Panc1 (cell line): ENCODE measurements around the gene GPBP1L1. TPM values are rescaled to one million over a fixed set of nuclear protein-coding genes. Genes with fewer than 3 reads are reported as not detected.

Experiments used
- ATAC-seq: fragments of 200-7000 bp; cut with Tn5 transposase; 2 replicates; pipeline ENCODE4 v1.9.1; 2020; ENCODE audit warnings: mild to moderate bottlenecking, moderate library complexity
- BruUV-seq: library from RNA; stranded (reverse); fragments of 400-500 nt; replicated peaks from 2 replicates; lab custom pipeline; 2021; lab: Mats Ljungman, UMichigan
- CTCF ChIA-PET: fragments of 300-600 bp; sonication (Branson Sonifier 250); formaldehyde crosslinking; loops from one replicate; lab custom pipeline; 2022; ENCODE audit warnings: antibody characterized with exemption; lab: Charles Lee
- POLR2A ChIA-PET: fragments of 300-600 bp; sonication (Branson Sonifier 250); formaldehyde crosslinking; loops from one replicate; lab custom pipeline; 2022; ENCODE audit warnings: antibody characterized with exemption; lab: Charles Lee
- DNase-seq: peaks from one replicate; pipeline ENCODE4 v3.0.0-alpha.2; 2010; ENCODE audit warnings: low read depth, low spot score
- H3K27ac ChIP-seq: 2 replicates; pipeline ENCODE4 v1.5.1; 2011; ENCODE audit warnings: mild to moderate bottlenecking, low read length, inconsistent platforms
- H3K27me3 ChIP-seq: fragments of 200-500 bp; sonication (Bioruptor generic); 2 replicates; pipeline ENCODE4 v1.6.0; 2014; ENCODE audit warnings: low read length, inconsistent platforms; ENCODE audit not compliant: control insufficient read depth, insufficient read depth
- H3K36me3 ChIP-seq: fragments of 200-500 bp; sonication (Bioruptor generic); 2 replicates; pipeline ENCODE4 v1.5.1; 2014; ENCODE audit warnings: inconsistent platforms, mild to moderate bottlenecking, low read length, moderate library complexity; ENCODE audit not compliant: control insufficient read depth, insufficient read depth
- H3K4me1 ChIP-seq: 2 replicates; pipeline ENCODE4 v1.5.1; 2011; ENCODE audit warnings: inconsistent platforms, mild to moderate bottlenecking, low read length, moderate library complexity; ENCODE audit not compliant: control insufficient read depth, insufficient read depth
- H3K4me3 ChIP-seq, 2 experiments: 2 replicates each; pipeline ENCODE4 v1.5.1; 2011 to 2012; ENCODE audit warnings: low read depth in 2 of 2, low read length in 2 of 2, mild to moderate bottlenecking in 2 of 2, inconsistent platforms in 1 of 2, moderate library complexity in 1 of 2
- H3K9me3 ChIP-seq: fragments of 200-500 bp; sonication (Bioruptor generic); 2 replicates; pipeline ENCODE4 v1.5.1; 2014; ENCODE audit warnings: low read depth, mild to moderate bottlenecking, inconsistent platforms, low read length, moderate library complexity; ENCODE audit not compliant: control insufficient read depth, insufficient read depth
- POLR2AphosphoS5 ChIP-seq: IDR thresholded peaks from 2 replicates; pipeline ENCODE4 v1.6.1; 2012; ENCODE audit warnings: mild to moderate bottlenecking, low read depth, low read length, moderate library complexity
- REST ChIP-seq, 2 experiments: IDR thresholded peaks; 2 replicates each; pipeline ENCODE4 v1.6.1; 2011 to 2012; ENCODE audit warnings: low read depth in 2 of 2, control low read depth in 1 of 2, low read length in 1 of 2, mild to moderate bottlenecking in 1 of 2, moderate library complexity in 1 of 2; ENCODE audit not compliant: insufficient read depth in 1 of 2
- SIN3A ChIP-seq: IDR thresholded peaks from 2 replicates; pipeline ENCODE4 v1.6.1; 2012; ENCODE audit warnings: low read depth, mild to moderate bottlenecking, low read length, moderate library complexity, borderline replicate concordance; ENCODE audit not compliant: insufficient read depth
- TCF7L2 ChIP-seq: IDR thresholded peaks from 2 replicates; pipeline ENCODE4 v1.6.1; 2011; ENCODE audit warnings: mild to moderate bottlenecking, low read depth, low read length, inconsistent platforms
- in situ Hi-C: cut with HindIII; loops from 2 replicates; pipeline ENCODE4 v1.10.0; 2016; ENCODE audit warnings: low sequenced_read_pairs, low pct_unique_long_range_greater_than_20kb
- intact Hi-C: fragments of 100-400 bp; cut with micrococcal nuclease; formaldehyde crosslinking; loops from one replicate; pipeline ENCODE4 v1.10.0; 2022; ENCODE audit not compliant: unreplicated experiment
- total RNA-seq: library from RNA; stranded (reverse); gene quantifications from one replicate; pipeline ENCODE4 v1.2.1, GENCODE V29; 2021; ENCODE audit not compliant: unreplicated experiment
- TF ChIP-seq, protein P1 (sequence below): fragments of 450-650 bp; IDR thresholded peaks from 2 replicates; pipeline ENCODE4 v1.5.1; 2017; ENCODE audit warnings: mild to moderate bottlenecking

The GPBP1L1 gene
- total RNA-seq, 1 experiment from 2014 or later: 130 TPM

GRCh38 chr1:45659222-45659621, 27.1 kb downstream of the GPBP1L1 start:
- Histone ChIP-seq H3K9me3 (no peaks in the 10 kb centered on the region), H3K4me3 (no peak overlapping the region), H3K27ac (no peak overlapping the region), H3K36me3 (peaks cover 34% of the 10 kb centered on the region), H3K27me3 (no peaks in the 10 kb centered on the region), H3K4me1 (no peaks in the 10 kb centered on the region)
- ChIA-PET CTCF (no interaction called here), POLR2A (no interaction called here)
- in situ Hi-C loops (no loop called here), intact Hi-C loops (no loop called here)
- BruUV-seq: no TSS peak
- no peak for DNase-seq
- ATAC-seq: no peak
- TF ChIP-seq REST (IDR thresholded peaks at IDR 0.05; ENCODE audit: insufficient read depth in 1 of 2, low read depth in 2 of 2, low read length in 1 of 2) (no peak), POLR2AphosphoS5 (no peak), TCF7L2 (no peak)
- TF ChIP-seq, protein P1, sequence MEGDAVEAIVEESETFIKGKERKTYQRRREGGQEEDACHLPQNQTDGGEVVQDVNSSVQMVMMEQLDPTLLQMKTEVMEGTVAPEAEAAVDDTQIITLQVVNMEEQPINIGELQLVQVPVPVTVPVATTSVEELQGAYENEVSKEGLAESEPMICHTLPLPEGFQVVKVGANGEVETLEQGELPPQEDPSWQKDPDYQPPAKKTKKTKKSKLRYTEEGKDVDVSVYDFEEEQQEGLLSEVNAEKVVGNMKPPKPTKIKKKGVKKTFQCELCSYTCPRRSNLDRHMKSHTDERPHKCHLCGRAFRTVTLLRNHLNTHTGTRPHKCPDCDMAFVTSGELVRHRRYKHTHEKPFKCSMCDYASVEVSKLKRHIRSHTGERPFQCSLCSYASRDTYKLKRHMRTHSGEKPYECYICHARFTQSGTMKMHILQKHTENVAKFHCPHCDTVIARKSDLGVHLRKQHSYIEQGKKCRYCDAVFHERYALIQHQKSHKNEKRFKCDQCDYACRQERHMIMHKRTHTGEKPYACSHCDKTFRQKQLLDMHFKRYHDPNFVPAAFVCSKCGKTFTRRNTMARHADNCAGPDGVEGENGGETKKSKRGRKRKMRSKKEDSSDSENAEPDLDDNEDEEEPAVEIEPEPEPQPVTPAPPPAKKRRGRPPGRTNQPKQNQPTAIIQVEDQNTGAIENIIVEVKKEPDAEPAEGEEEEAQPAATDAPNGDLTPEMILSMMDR: no peak

GRCh38 chr1:45658171-45658570, 28.2 kb downstream of the GPBP1L1 start:
- ATAC-seq (no peak), DNase-seq (no peak)
- no peak overlapping the region for H3K27ac ChIP-seq
- intact Hi-C loops: no loop called here
- BruUV-seq: no TSS peak
- TF ChIP-seq SIN3A (no peak), TCF7L2 (no peak), POLR2AphosphoS5 (no peak), REST (IDR thresholded peaks at IDR 0.05; ENCODE audit: insufficient read depth in 1 of 2, low read depth in 2 of 2, low read length in 1 of 2) (no peak)
- TF ChIP-seq, protein P1: no peak
- no peak overlapping the region for H3K4me3 ChIP-seq
- H3K9me3 ChIP-seq: no peaks in the 10 kb centered on the region
- in situ Hi-C loops: no loop called here
- peaks cover 38% of the 10 kb centered on the region for H3K36me3 ChIP-seq
- no peaks in the 10 kb centered on the region for H3K4me1 ChIP-seq
- ChIA-PET CTCF (no interaction called here), POLR2A (interaction anchor here (1.0 kb wide), 1 partner anchor 28 kb away, joined by 3 read pairs; the partner anchor contains the start of gene GPBP1L1)
- no peaks in the 10 kb centered on the region for H3K27me3 ChIP-seq
